ENCODE data around the gene MIPOL1. TPM values are rescaled to one million over a fixed set of nuclear protein-coding genes. Genes with fewer than 3 reads are reported as not detected.
A peak's percentile ranks its signal among the peaks of the same experiment; 100 is the strongest.

MIPOL1 gene
- total and polyA plus RNA-seq, 2 of the 13 experiments (the other 11 are each of a cell fraction or from before 2014, with no cell fraction given): 8.6 to 34.2 TPM

DNA sequence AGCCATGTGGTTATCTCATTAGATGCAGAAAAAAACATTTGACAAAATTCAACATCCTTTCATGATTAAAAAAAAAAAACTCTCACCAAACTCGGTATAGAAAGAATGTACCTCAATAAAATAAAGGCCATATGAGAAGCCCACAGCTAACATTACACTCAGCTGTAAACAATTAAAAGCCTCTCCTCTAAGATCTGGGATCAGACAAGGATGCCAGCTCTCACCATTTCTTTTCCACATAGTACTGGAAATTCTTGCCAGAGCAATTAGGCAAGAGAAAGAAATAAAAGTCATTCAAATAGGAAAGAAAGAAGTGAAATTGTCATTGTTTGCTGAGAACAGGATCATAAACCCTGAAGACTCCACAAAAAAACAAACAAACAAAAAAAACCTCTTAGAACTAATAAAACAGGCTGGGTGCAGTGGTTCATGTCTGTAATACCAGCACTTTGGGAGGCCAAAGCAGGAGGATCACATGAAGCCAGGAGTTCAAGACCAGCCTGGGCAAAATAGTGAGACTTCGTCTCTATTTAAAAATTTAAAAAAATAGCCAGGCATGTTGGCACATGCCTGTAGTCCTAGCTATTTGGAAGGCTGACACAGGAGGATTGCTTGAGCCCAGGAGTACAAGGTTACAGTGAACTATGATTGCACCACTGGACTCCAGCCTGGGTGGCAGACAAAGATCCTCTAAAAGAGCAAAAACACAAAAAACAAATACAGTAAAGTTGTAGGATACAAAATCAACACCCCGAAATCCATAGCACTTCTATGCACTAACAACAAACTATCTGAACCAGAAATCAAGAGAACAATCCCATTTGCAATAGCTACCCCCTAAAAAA is 282.9 kb downstream of the MIPOL1 start (continued):
- TF ChIP-seq, protein P1, sequence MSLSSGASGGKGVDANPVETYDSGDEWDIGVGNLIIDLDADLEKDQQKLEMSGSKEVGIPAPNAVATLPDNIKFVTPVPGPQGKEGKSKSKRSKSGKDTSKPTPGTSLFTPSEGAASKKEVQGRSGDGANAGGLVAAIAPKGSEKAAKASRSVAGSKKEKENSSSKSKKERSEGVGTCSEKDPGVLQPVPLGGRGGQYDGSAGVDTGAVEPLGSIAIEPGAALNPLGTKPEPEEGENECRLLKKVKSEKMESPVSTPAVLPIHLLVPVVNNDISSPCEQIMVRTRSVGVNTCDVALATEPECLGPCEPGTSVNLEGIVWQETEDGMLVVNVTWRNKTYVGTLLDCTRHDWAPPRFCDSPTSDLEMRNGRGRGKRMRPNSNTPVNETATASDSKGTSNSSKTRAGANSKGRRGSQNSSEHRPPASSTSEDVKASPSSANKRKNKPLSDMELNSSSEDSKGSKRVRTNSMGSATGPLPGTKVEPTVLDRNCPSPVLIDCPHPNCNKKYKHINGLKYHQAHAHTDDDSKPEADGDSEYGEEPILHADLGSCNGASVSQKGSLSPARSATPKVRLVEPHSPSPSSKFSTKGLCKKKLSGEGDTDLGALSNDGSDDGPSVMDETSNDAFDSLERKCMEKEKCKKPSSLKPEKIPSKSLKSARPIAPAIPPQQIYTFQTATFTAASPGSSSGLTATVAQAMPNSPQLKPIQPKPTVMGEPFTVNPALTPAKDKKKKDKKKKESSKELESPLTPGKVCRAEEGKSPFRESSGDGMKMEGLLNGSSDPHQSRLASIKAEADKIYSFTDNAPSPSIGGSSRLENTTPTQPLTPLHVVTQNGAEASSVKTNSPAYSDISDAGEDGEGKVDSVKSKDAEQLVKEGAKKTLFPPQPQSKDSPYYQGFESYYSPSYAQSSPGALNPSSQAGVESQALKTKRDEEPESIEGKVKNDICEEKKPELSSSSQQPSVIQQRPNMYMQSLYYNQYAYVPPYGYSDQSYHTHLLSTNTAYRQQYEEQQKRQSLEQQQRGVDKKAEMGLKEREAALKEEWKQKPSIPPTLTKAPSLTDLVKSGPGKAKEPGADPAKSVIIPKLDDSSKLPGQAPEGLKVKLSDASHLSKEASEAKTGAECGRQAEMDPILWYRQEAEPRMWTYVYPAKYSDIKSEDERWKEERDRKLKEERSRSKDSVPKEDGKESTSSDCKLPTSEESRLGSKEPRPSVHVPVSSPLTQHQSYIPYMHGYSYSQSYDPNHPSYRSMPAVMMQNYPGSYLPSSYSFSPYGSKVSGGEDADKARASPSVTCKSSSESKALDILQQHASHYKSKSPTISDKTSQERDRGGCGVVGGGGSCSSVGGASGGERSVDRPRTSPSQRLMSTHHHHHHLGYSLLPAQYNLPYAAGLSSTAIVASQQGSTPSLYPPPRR (CRISPR knock-in tag; IDR thresholded peaks at IDR 0.05; ENCODE audit: borderline replicate concordance): 0 out of 2 replicates have a peak, but pooled peaks have one; percentile 40
- TF ChIP-seq ZNF143 (CRISPR knock-in tag; IDR thresholded peaks at IDR 0.05) (no peak), RBM22 (optimal IDR thresholded peaks at IDR 0.05; ENCODE audit: low read length) (no peak), ZNF776 (CRISPR knock-in tag; IDR thresholded peaks at IDR 0.05) (no peak), RFX3 (CRISPR knock-in tag; IDR thresholded peaks at IDR 0.05) (no peak), ZSCAN25 (CRISPR knock-in tag; IDR thresholded peaks at IDR 0.05) (no peak), ZBTB7A (CRISPR knock-in tag; IDR thresholded peaks at IDR 0.05) (no peak), ISX (CRISPR knock-in tag; conservative IDR thresholded peaks at IDR 0.05) (no peak), STAG1 (CRISPR knock-in tag; IDR thresholded peaks at IDR 0.05) (no peak), ZNF572 (CRISPR knock-in tag; IDR thresholded peaks at IDR 0.05) (no peak), ZNF616 (CRISPR knock-in tag; IDR thresholded peaks at IDR 0.05; ENCODE audit: low read depth) (0 out of 2 replicates have a peak, but pooled peaks have one; percentile 33), ZNF589 (CRISPR knock-in tag; conservative IDR thresholded peaks at IDR 0.05) (no peak), ASH2L (IDR thresholded peaks at IDR 0.05; ENCODE audit: insufficient read length, low read depth, low read length) (peak; percentile 16)
- TF ChIP-seq, protein P2, sequence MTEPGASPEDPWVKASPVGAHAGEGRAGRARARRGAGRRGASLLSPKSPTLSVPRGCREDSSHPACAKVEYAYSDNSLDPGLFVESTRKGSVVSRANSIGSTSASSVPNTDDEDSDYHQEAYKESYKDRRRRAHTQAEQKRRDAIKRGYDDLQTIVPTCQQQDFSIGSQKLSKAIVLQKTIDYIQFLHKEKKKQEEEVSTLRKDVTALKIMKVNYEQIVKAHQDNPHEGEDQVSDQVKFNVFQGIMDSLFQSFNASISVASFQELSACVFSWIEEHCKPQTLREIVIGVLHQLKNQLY (CRISPR knock-in tag; IDR thresholded peaks at IDR 0.05): no peak
- TF ChIP-seq, protein P3, sequence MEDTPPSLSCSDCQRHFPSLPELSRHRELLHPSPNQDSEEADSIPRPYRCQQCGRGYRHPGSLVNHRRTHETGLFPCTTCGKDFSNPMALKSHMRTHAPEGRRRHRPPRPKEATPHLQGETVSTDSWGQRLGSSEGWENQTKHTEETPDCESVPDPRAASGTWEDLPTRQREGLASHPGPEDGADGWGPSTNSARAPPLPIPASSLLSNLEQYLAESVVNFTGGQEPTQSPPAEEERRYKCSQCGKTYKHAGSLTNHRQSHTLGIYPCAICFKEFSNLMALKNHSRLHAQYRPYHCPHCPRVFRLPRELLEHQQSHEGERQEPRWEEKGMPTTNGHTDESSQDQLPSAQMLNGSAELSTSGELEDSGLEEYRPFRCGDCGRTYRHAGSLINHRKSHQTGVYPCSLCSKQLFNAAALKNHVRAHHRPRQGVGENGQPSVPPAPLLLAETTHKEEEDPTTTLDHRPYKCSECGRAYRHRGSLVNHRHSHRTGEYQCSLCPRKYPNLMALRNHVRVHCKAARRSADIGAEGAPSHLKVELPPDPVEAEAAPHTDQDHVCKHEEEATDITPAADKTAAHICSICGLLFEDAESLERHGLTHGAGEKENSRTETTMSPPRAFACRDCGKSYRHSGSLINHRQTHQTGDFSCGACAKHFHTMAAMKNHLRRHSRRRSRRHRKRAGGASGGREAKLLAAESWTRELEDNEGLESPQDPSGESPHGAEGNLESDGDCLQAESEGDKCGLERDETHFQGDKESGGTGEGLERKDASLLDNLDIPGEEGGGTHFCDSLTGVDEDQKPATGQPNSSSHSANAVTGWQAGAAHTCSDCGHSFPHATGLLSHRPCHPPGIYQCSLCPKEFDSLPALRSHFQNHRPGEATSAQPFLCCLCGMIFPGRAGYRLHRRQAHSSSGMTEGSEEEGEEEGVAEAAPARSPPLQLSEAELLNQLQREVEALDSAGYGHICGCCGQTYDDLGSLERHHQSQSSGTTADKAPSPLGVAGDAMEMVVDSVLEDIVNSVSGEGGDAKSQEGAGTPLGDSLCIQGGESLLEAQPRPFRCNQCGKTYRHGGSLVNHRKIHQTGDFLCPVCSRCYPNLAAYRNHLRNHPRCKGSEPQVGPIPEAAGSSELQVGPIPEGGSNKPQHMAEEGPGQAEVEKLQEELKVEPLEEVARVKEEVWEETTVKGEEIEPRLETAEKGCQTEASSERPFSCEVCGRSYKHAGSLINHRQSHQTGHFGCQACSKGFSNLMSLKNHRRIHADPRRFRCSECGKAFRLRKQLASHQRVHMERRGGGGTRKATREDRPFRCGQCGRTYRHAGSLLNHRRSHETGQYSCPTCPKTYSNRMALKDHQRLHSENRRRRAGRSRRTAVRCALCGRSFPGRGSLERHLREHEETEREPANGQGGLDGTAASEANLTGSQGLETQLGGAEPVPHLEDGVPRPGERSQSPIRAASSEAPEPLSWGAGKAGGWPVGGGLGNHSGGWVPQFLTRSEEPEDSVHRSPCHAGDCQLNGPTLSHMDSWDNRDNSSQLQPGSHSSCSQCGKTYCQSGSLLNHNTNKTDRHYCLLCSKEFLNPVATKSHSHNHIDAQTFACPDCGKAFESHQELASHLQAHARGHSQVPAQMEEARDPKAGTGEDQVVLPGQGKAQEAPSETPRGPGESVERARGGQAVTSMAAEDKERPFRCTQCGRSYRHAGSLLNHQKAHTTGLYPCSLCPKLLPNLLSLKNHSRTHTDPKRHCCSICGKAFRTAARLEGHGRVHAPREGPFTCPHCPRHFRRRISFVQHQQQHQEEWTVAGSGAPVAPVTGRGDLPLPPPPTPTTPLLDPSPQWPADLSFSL (CRISPR knock-in tag; IDR thresholded peaks at IDR 0.05): peak; percentile 86
- TF ChIP-seq, protein P4, sequence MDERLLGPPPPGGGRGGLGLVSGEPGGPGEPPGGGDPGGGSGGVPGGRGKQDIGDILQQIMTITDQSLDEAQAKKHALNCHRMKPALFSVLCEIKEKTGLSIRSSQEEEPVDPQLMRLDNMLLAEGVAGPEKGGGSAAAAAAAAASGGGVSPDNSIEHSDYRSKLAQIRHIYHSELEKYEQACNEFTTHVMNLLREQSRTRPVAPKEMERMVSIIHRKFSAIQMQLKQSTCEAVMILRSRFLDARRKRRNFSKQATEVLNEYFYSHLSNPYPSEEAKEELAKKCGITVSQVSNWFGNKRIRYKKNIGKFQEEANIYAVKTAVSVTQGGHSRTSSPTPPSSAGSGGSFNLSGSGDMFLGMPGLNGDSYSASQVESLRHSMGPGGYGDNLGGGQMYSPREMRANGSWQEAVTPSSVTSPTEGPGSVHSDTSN (CRISPR knock-in tag; IDR thresholded peaks at IDR 0.05): no peak
